ENCODE data around the gene MED15.
"Not testable (repeated sequence)": the region's sequence is repeated elsewhere in the genome, so short reads cannot be mapped to it uniquely, and the experiment has no call there.

MED15 gene

DNA sequence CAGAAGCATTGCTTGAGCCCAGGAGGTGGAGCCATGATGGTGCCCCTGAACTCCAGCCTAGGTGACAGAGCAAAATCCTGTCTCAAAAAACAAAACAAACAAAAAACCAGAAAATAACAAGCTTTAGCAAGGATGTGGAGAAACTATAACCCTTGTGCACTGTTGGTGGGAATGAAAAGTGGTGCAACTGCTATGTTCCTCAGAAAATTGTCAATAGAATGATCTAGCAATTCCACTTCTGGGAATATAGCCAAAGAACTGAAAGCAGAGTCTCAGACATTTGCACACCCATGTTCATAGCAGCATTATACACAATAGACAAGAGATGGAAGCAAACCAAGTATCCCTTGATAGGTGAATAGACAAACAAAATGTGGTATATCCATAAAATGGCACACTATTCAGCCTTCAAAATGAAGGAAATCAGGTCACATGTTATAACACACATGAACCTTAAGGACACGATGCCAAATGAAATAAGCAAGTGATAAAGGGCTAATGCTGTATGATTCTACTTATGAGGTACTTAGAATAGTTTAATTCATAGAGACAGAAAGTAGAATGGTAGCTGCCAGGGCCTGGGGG is 27.7 kb upstream of the MED15 start:
- Histone ChIP-seq H3K36me3 (peaks cover 0 to 10% (median 0%) of the 10 kb centered on the region in 3 donors), H3K4me3 (no peak overlapping the region), H3K27ac (no peak overlapping the region), H3K9me3 (no peaks in the 10 kb centered on the region), H3K27me3 (no peaks in the 10 kb centered on the region), H3K4me1 (peaks cover 0 to 14% (median 8%) of the 10 kb centered on the region in 4 donors)
- no peak for TF ChIP-seq CTCF (IDR thresholded peaks at IDR 0.05)
- DNase-seq = no peak
- intact Hi-C loops (cut with DNase I; ENCODE audit: low total_unique reads) = no loop called here

GRCh38 chr22:20483143-20483506 is 24.3 kb upstream of the MED15 start:
- H3K27me3 ChIP-seq; DNase-seq; intact Hi-C loops (cut with DNase I; ENCODE audit: low total_unique reads); H3K27ac ChIP-seq; H3K9me3 ChIP-seq; H3K4me3 ChIP-seq; H3K4me1 ChIP-seq: not testable (repeated sequence)
- H3K36me3 ChIP-seq = peaks cover 0 to 16% (median under 1%) of the 10 kb centered on the region in 3 donors

GRCh38 chr22:20483771-20484170 is 23.6 kb upstream of the MED15 start:
- no peak for TF ChIP-seq CTCF (IDR thresholded peaks at IDR 0.05)
- peaks cover 0 to 22% (median 4%) of the 10 kb centered on the region in 3 donors for H3K36me3 ChIP-seq
- H3K9me3 ChIP-seq = no peaks in the 10 kb centered on the region
- H3K4me3 ChIP-seq = no peak overlapping the region
- no peaks in the 10 kb centered on the region for H3K4me1 ChIP-seq
- intact Hi-C loops (cut with DNase I; ENCODE audit: low total_unique reads) = no loop called here
- DNase-seq = no peak
- no peaks in the 10 kb centered on the region for H3K27me3 ChIP-seq
- H3K27ac ChIP-seq = no peak overlapping the region

- Histone ChIP-seq H3K27me3 (no peaks in the 10 kb centered on the region), H3K4me1 (no peaks in the 10 kb centered on the region), H3K36me3 (peaks cover 0 to 27% (median 4%) of the 10 kb centered on the region in 3 donors), H3K27ac (no peak overlapping the region), H3K4me3 (no peak overlapping the region), H3K9me3 (no peaks in the 10 kb centered on the region)
- TF ChIP-seq CTCF (IDR thresholded peaks at IDR 0.05) = no peak
- no peak for DNase-seq
- intact Hi-C loops (cut with DNase I; ENCODE audit: low total_unique reads) = no loop called here
Observed at GRCh38 chr22:20484948-20485683, 22.3 kb upstream of the MED15 start.

DNA sequence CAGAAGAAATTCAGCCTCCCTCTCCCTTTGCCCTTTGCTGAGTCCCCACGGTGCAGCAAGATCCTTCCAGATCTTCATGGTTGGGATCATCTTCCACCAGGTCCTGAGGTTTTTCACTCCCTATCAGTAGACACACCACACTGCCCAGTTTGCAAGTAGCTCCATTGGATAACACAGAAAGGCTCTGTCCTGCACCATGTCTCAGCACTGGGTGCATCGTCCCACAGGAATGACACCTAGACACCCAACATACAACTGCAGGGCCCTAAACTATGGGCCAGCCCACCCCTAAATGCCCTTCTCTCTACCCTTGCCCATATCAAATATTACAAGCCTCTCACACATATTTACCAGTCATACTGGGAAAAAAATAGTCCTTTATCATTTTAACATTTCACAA is 21.2 kb upstream of the MED15 start:
- Histone ChIP-seq H3K27me3 (no peaks in the 10 kb centered on the region), H3K27ac (no peak overlapping the region), H3K36me3 (peaks cover 0 to 27% (median 4%) of the 10 kb centered on the region in 3 donors), H3K4me1 (no peaks in the 10 kb centered on the region), H3K9me3 (no peaks in the 10 kb centered on the region), H3K4me3 (no peak overlapping the region)
- intact Hi-C loops (cut with DNase I; ENCODE audit: low total_unique reads) = no loop called here
- DNase-seq = no peak
- TF ChIP-seq CTCF (IDR thresholded peaks at IDR 0.05) = no peak

GRCh38 chr22:20487715-20488114 is 19.7 kb upstream of the MED15 start:
- intact Hi-C loops (cut with DNase I; ENCODE audit: low total_unique reads) = no loop called here
- no peaks in the 10 kb centered on the region for H3K27me3 ChIP-seq
- no peak overlapping the region for H3K4me3 ChIP-seq
- H3K9me3 ChIP-seq = no peaks in the 10 kb centered on the region
- H3K4me1 ChIP-seq = no peaks in the 10 kb centered on the region
- no peak overlapping the region for H3K27ac ChIP-seq
- H3K36me3 ChIP-seq = peaks cover 0 to 27% (median 4%) of the 10 kb centered on the region in 3 donors
- no peak for TF ChIP-seq CTCF (IDR thresholded peaks at IDR 0.05)
- DNase-seq = no peak
